GM10847 (cell line): Measurements from ENCODE around the gene NRARP.

Experiments used
- POLR2A ChIP-seq: IDR thresholded peaks from 2 replicates; pipeline ENCODE4 v1.6.1; 2011; ENCODE audit not compliant: insufficient read length; ENCODE audit errors: extremely low read depth

Gene NRARP

GRCh38 chr9:137295849-137296669, 6.0 kb downstream of the NRARP start:
- no peak for TF ChIP-seq POLR2A

- TF ChIP-seq POLR2A, result no peak
These were observed 6.7 kb downstream of the NRARP start for GRCh38 chr9:137295238-137295811.

- TF ChIP-seq POLR2A, result no peak
These were observed 7.3 kb downstream of the NRARP start for GRCh38 chr9:137294681-137295237.

- TF ChIP-seq POLR2A, result no peak
These were observed 7.9 kb downstream of the NRARP start for GRCh38 chr9:137294091-137294680.

- no peak for TF ChIP-seq POLR2A
These were observed 8.5 kb downstream of the NRARP start for GRCh38 chr9:137293482-137294090.

DNA sequence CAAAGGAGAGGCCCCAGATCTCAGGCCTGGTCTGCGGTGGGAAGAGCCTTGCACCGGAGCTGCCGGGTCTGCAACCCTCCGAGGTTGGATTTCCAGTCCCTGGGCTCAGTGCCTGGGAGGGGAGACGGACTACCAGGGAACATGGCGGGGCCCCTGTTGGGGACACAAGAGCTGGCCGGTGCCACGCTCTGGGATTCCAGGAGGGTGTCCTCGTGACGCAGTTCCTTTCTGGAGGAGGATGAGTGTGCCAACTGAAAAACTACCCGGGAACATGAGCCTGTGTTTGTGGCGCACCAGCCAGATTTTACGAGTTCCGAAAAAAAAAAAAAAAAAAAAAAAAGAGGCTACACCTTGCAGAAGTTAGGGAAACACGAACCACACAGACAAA, 9.0 kb downstream of the NRARP start:
- no peak for TF ChIP-seq POLR2A

- TF ChIP-seq POLR2A, result no peak
These were observed 15.1 kb downstream of the NRARP start for GRCh38 chr9:137286975-137287383.

DNA sequence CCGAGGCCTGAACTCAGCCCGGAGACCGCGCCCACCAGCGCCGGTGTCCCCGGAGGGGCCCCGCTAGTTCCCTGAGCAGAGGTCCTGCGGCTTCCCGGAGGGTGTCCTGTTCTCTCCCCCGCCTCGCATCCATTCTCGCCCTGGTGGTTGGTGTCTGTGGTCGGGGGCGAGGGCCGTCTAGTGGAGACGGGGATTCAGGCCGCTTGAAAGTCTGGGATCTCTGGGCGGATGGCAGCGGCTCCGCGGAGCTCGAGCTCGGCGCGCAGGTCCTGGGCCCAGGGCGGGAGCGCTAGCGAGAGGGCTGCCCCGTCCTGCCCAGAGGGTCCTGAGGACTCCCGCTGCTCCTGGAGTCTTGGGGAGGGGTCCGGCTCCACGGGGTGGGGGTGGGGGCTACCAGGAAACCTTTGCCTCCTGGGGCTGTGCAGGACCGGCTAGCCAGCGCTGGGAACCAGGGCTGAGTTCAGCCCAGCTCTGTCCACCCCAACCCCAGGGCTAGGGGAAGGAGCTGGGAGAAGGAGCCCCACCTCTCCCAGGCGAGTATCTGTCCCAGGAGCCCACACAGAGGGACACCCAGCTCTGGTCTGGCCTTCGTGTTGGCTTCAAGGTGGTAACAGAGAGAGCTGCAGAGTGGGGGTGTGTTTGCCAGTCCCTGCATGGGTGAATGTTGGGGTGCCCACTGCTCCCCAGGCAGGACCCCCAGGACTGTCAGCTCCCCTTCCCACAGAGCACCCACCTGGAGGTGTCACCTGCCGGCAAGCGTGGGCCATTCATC, 20.5 kb downstream of the NRARP start:
- no peak for TF ChIP-seq POLR2A

DNA sequence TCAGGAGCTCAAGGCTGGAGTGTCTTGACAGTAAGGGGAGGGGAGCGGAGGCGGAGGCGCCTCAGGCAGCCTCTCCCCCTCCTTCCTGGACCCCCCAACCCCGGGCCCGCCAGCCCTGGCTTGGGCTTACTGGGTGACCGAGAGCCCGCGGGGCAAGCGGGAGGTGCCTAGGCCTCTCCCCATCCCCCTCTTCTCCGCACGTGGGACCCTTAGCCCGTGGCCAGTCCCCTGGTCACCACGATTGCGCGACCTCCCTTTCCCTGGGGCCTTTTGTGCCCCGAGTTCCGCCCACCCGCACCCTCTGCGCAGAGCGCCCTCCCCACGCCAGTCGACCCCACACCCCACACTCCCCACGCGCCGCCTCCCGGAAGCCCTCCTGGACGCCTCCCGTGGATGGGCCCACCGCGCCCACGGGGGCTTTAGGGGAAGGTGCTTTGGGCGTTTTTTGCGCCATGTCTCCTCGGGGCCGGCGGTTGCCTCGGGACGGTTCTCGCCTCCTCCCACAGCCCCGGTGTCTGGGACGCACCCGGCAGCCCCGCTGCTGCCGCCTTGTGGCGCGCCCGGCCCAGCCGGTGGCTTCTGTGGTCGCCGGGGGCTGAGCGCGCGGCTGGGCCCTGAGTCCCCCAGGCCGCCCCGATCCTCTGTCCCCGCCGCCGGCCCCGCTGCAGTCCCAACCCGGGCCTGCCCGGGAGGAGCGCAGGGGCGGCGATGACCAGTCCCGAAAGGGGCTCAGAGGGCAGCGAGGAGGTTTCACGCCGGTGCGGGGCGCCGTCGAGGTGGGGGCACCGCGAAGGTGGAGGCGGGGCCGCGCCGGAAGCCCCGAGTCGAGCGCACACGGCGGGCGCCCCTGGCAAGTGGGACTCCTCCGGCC, 21.4 kb downstream of the NRARP start:
- no peak for TF ChIP-seq POLR2A

DNA sequence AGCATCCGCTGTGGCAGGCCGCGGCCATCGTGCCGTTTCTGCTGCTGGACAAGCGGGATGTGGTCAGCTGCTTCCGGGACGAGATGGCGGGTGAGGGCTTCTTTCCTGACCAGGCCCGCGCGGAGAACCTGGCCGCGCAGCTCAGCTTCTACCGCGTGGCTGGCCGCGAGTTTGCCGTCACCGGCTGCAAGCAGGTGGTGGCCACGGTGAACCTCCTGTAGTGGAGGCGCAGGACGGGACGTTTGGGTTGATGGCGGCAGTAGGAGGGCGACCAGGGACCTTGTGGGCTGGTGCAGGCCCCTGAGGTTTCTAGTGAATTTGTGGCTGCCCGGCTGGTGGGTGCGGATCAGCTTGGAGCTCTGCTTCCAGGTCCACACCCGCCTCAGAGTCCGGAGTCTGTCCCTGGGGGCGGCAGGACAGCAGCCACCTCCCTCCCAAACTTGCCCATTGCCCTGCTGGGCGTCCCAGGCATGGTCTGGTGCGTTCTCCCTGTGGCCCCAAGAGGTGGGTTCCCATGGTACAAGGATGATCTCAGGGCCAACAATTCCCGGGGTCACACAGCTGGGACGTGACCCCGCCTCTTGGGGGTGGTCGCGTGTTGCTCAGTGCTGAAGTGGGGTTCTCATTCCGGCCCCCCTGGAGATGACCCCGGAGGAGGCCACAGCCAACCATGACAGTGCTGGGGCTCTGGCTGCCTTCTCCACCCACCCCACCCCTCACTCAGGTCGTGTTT, 22.2 kb downstream of the NRARP start:
- TF ChIP-seq POLR2A, result no peak

DNA sequence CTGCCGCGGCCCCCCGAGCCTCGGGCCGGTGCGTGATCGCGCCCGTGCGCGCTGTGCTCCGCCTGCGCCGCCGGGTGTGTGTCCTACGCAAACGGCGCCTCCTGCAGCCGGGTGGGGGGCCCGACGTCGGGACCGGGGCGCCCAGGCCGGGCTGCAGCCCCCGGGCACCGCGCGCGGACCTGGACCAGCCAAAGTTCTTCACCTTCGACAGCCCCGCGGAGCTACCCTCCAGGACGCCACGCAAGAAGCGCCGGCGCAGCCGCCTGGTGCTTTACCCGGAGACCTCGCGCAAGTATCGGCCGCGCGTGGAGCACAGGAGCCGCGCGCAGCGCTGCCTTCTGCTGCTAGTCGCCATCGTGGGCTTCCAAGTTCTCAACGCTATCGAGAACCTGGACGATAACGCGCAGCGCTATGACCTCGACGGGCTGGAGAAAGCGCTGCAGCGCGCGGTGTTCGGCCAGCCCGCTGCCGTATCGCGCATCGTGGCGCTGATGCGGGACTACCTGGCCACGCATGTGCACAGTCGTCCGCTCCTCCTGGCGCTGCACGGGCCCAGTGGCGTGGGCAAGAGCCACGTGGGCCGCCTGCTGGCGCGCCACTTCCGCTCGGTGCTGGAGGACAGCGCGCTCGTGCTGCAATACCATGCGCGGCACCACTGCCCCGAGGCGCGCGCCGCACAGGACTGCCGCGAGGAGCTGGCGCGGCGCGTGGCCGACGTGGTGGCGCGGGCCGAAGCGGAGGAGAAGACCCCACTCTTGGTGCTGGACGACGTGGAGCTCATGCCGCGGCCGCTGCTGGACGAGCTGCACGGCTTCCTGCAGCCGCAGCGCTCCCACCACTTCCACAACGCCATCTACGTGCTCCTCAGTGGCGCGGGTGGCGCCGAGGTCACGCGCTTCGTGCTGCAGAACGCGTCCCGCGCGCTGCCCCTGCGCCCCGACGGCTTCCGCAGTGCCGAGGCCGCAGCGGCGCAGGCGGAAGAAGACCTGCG, 23.1 kb downstream of the NRARP start:
- no peak for TF ChIP-seq POLR2A

DNA sequence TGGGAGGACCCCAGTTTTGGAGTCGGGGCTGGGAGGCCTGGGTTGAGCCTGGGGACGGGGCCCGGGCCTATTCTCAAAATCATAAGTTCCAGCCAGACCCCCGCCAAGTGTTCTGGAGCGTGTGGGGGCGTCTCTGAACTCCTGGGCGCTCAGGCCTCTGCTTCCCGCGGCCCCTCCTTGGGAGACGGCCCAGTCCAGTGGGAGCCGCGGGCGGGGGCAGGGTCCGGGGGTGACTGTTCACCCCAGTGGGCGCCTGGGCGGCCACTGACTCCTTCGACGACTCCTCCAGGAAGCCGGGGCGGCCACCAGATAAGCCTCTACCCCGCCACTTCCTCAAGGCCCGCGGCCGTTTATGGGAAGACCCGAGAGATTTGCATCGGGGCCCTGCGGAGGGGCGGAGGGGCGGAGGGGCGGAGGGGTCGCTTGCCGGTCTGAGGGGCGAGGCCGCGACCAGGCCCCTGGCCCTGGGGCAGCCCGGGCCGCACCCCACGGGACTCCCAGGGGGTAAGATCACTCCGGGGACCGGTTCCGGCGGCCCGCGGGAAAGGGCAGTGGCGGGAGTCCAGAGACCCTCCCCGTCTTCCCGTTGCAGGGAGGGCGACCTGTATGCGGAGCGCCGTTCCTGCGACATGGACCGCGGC, 23.9 kb downstream of the NRARP start:
- TF ChIP-seq POLR2A, result no peak
